Activated CD8-positive, alpha-beta memory T cell treated with anti-CD3 and anti-CD28 coated beads for 4 hours (primary cell): ENCODE results near the gene STMN3.

Source experiments
- DNase-seq, 2 donors: peaks; one replicate each; pipeline ENCODE4 v3.0.0-alpha.2; 2020; ENCODE audit warnings: low read depth in 2 of 2

The STMN3 gene

DNA sequence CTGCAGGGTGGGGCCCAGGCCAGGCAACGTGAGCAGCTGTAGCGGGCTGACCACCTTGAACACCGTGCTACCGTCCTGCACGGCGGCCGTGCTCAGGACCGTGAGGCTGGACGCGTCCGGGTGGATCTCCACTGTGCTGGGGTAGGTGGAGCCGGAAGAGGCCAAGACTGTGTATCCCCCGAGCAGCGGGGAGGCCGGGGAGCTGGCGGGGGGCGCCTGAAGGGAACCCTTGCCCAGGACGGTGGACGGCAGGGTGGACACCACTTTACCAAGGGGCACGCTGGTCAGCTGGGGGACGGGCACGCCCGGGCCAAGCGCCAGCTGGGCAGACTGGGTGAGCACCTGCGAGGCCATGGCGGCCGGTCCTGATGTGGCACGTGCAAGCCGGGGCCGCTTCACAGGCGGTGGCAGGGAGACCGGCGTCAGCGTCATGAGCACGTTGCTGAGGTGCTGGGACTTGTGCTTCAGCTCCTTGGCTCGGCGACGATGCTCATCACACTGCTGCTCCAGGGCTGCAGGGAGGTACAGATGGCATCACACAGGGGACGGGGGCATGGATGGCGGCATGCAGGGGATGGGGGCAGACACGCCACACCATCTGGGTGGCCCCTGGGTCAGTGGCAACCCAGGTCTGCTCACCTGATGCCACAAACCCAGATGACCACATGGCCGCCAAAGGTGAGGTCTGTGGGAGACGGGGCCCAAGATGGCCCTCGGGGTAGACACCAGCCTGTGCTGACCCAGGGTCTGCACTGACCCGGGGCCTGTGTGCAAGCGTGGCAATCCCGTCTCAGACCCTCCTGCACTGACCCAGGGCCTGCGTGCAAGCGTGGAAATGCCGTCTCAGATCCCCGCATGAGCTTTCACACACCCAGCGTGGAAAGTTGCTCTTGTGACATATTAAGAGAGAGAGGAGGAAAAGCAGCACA is 62.7 kb downstream of the STMN3 start:
- DNase-seq, result no peak
